ENCODE data around the gene GLRA2.
A peak's percentile ranks its signal among the peaks of the same experiment; 100 is the strongest.

Gene GLRA2

DNA sequence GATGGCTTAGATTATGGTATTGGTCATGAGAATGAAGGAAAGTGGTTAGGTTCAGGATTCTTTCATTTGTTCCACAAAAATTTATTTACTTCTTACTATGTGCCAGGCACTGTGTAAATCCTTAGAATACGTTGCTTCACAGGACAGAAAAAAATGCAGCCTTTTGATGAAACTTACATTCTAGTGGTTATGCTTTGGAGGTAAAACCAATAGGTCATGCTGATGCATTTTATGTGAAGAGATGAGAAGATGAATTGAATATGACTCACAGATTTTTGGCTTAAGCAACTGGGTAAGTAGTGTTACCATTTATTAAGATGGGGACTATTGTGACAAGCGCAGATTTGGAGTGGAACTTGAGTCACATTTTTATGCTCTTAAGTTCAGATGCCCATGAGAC is 165.3 kb downstream of the GLRA2 start:
- H3K27me3 ChIP-seq (ENCODE audit: insufficient read depth, low read length, poor library complexity) = no peaks in the 10 kb centered on the region
- no peak overlapping the region for H3K4me2 ChIP-seq (ENCODE audit: insufficient read depth, low read length)
- H3K27ac ChIP-seq (ENCODE audit: low read length) = no peak overlapping the region
- no peak for ATAC-seq (ENCODE audit: insufficient read depth, low read depth)
- TF ChIP-seq, protein P1, sequence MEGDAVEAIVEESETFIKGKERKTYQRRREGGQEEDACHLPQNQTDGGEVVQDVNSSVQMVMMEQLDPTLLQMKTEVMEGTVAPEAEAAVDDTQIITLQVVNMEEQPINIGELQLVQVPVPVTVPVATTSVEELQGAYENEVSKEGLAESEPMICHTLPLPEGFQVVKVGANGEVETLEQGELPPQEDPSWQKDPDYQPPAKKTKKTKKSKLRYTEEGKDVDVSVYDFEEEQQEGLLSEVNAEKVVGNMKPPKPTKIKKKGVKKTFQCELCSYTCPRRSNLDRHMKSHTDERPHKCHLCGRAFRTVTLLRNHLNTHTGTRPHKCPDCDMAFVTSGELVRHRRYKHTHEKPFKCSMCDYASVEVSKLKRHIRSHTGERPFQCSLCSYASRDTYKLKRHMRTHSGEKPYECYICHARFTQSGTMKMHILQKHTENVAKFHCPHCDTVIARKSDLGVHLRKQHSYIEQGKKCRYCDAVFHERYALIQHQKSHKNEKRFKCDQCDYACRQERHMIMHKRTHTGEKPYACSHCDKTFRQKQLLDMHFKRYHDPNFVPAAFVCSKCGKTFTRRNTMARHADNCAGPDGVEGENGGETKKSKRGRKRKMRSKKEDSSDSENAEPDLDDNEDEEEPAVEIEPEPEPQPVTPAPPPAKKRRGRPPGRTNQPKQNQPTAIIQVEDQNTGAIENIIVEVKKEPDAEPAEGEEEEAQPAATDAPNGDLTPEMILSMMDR (IDR thresholded peaks at IDR 0.05; ENCODE audit: borderline replicate concordance, extremely low read depth, low read length, poor library complexity, severe bottlenecking) = no peak
- no peak for TF ChIP-seq EZH2 (IDR thresholded peaks at IDR 0.05; ENCODE audit: borderline replicate concordance, low read depth, low read length, severe bottlenecking)
- no peaks in the 10 kb centered on the region for H3K36me3 ChIP-seq (ENCODE audit: insufficient read depth, low read length)
- H3K9ac ChIP-seq (ENCODE audit: low read depth, low read length) = no peak overlapping the region
- H3K9me3 ChIP-seq (ENCODE audit: insufficient read depth, low read length, severe bottlenecking) = no peaks in the 10 kb centered on the region
- no peaks in the 10 kb centered on the region for H4K20me1 ChIP-seq (ENCODE audit: insufficient read depth, low read length)
- H3K79me2 ChIP-seq (ENCODE audit: insufficient read depth, low read length) = no peaks in the 10 kb centered on the region
- H2AFZ ChIP-seq (ENCODE audit: low read depth, low read length) = no peak overlapping the region
- no peak for DNase-seq
- H3K4me1 ChIP-seq (ENCODE audit: insufficient read depth, low read length) = no peaks in the 10 kb centered on the region
- H3K4me3 ChIP-seq (ENCODE audit: low read depth in 1 of 2, low read length in 2 of 2) = no peak overlapping the region

DNA sequence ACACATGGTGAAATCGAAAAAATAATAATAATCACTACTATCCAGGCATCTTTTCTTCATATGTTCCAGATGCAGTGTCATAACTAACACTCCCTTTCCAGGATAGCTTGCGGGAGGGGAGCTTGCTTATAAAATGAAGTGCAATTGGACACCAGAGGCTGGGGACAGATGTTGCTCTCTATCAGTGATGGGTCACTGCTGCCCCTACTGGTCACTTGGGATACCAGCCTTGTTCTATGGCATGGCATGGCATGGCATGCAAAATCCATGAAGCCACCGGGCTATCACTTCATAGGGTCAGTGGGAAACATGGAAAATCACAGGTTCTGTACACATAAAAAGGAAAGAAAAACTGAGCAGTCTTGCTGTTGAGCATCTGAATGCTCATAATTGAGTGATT is 168.1 kb downstream of the GLRA2 start:
- no peak overlapping the region for H2AFZ ChIP-seq (ENCODE audit: low read depth, low read length)
- no peak overlapping the region for H3K4me2 ChIP-seq (ENCODE audit: insufficient read depth, low read length)
- H4K20me1 ChIP-seq (ENCODE audit: insufficient read depth, low read length) = no peaks in the 10 kb centered on the region
- no peak overlapping the region for H3K4me3 ChIP-seq (ENCODE audit: low read depth in 1 of 2, low read length in 2 of 2)
- H3K9me3 ChIP-seq (ENCODE audit: insufficient read depth, low read length, severe bottlenecking) = no peaks in the 10 kb centered on the region
- no peaks in the 10 kb centered on the region for H3K36me3 ChIP-seq (ENCODE audit: insufficient read depth, low read length)
- DNase-seq = peak; percentile 13
- no peak overlapping the region for H3K9ac ChIP-seq (ENCODE audit: low read depth, low read length)
- ATAC-seq (ENCODE audit: insufficient read depth, low read depth) = peak; percentile 59; the same call in 2 of the 3 replicates
- no peaks in the 10 kb centered on the region for H3K27me3 ChIP-seq (ENCODE audit: insufficient read depth, low read length, poor library complexity)
- no peak for TF ChIP-seq EZH2 (IDR thresholded peaks at IDR 0.05; ENCODE audit: borderline replicate concordance, low read depth, low read length, severe bottlenecking)
- TF ChIP-seq, protein P1 (IDR thresholded peaks at IDR 0.05; ENCODE audit: borderline replicate concordance, extremely low read depth, low read length, poor library complexity, severe bottlenecking) = peak; percentile 52
- no peaks in the 10 kb centered on the region for H3K79me2 ChIP-seq (ENCODE audit: insufficient read depth, low read length)
- no peaks in the 10 kb centered on the region for H3K4me1 ChIP-seq (ENCODE audit: insufficient read depth, low read length)
- H3K27ac ChIP-seq (ENCODE audit: low read length) = no peak overlapping the region

DNA sequence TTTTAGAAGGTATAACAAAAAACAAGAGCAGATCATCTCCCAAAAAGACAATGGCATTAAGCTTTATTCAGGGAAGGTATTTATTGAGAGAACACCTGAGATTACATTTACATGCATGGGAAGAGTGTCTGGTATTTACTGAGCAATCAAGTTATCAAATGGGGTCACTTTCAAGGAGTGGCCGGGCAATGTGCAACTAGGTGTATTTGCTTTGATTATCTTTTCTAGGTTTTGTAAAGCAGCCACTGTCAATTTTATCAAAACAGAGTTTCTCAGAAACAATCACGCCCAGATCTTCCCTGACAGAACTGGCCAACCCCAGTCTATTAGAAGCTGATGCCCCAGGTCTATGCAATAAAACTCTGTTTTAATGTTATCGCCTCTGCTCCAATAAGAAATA is 169.5 kb downstream of the GLRA2 start:
- Histone ChIP-seq H3K9ac (ENCODE audit: low read depth, low read length) (no peak overlapping the region), H3K36me3 (ENCODE audit: insufficient read depth, low read length) (no peaks in the 10 kb centered on the region), H2AFZ (ENCODE audit: low read depth, low read length) (no peak overlapping the region), H3K9me3 (ENCODE audit: insufficient read depth, low read length, severe bottlenecking) (no peaks in the 10 kb centered on the region), H4K20me1 (ENCODE audit: insufficient read depth, low read length) (no peaks in the 10 kb centered on the region), H3K4me1 (ENCODE audit: insufficient read depth, low read length) (no peaks in the 10 kb centered on the region), H3K27ac (ENCODE audit: low read length) (no peak overlapping the region), H3K4me2 (ENCODE audit: insufficient read depth, low read length) (no peak overlapping the region), H3K4me3 (ENCODE audit: low read depth in 1 of 2, low read length in 2 of 2) (no peak overlapping the region), H3K79me2 (ENCODE audit: insufficient read depth, low read length) (no peaks in the 10 kb centered on the region), H3K27me3 (ENCODE audit: insufficient read depth, low read length, poor library complexity) (no peaks in the 10 kb centered on the region)
- ATAC-seq (ENCODE audit: insufficient read depth, low read depth) (no peak), DNase-seq (no peak)
- TF ChIP-seq, protein P1 (IDR thresholded peaks at IDR 0.05; ENCODE audit: borderline replicate concordance, extremely low read depth, low read length, poor library complexity, severe bottlenecking) = no peak

DNA sequence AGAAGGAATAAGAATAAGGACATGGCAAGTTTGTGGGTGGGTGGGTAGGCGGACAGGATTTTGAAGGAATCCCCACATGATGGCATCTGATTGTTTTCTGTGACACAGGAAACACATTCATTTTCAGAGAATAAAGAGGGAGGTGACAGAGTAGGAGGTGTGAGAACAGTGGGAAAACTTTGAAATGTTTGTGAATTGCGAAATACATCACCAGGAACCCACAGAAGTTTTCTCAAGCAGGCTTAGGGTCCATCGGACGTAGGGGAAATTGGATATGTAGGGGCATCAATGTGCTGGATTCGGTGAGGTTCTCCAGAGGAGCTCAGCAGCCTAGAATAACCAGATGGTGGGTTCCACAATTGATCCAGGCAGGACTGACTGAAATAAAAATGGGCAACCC is 171.6 kb downstream of the GLRA2 start:
- ATAC-seq (ENCODE audit: insufficient read depth, low read depth) = no peak
- H4K20me1 ChIP-seq (ENCODE audit: insufficient read depth, low read length) = no peaks in the 10 kb centered on the region
- H3K27ac ChIP-seq (ENCODE audit: low read length) = no peak overlapping the region
- H3K4me2 ChIP-seq (ENCODE audit: insufficient read depth, low read length) = no peak overlapping the region
- H3K36me3 ChIP-seq (ENCODE audit: insufficient read depth, low read length) = no peaks in the 10 kb centered on the region
- H3K79me2 ChIP-seq (ENCODE audit: insufficient read depth, low read length) = no peaks in the 10 kb centered on the region
- H2AFZ ChIP-seq (ENCODE audit: low read depth, low read length) = no peak overlapping the region
- DNase-seq = no peak
- no peaks in the 10 kb centered on the region for H3K9me3 ChIP-seq (ENCODE audit: insufficient read depth, low read length, severe bottlenecking)
- H3K4me3 ChIP-seq (ENCODE audit: low read depth in 1 of 2, low read length in 2 of 2) = no peak overlapping the region
- TF ChIP-seq, protein P1 (IDR thresholded peaks at IDR 0.05; ENCODE audit: borderline replicate concordance, extremely low read depth, low read length, poor library complexity, severe bottlenecking) = no peak
- no peak for TF ChIP-seq EZH2 (IDR thresholded peaks at IDR 0.05; ENCODE audit: borderline replicate concordance, low read depth, low read length, severe bottlenecking)
- no peak overlapping the region for H3K9ac ChIP-seq (ENCODE audit: low read depth, low read length)
- no peaks in the 10 kb centered on the region for H3K4me1 ChIP-seq (ENCODE audit: insufficient read depth, low read length)
- H3K27me3 ChIP-seq (ENCODE audit: insufficient read depth, low read length, poor library complexity) = no peaks in the 10 kb centered on the region
